Heart left ventricle (tissue), 16 donors: Measurements from ENCODE around the gene IL17RA. TPM values are rescaled to one million over a fixed set of nuclear protein-coding genes. Genes with fewer than 3 reads are reported as not detected.
A peak's percentile ranks its signal among the peaks of the same experiment; 100 is the strongest.

ENCODE experiments used
- ATAC-seq, 4 donors: fragments of 200-7000 bp; cut with Tn5 transposase; one replicate each; pipeline ENCODE4 v1.9.1; 2020 to 2022; ENCODE audit warnings: moderate library complexity in 4 of 4, mild to moderate bottlenecking in 3 of 4, moderate number of reproducible peaks in 1 of 4
- DNase-seq, 5 donors: peaks; one replicate each; pipeline ENCODE4 v3.0.0-alpha.2; 2020
- H3K27ac ChIP-seq, 12 donors: fragments of 200-600 bp; sonication (generic) in 4 of 12; one replicate each; pipeline versions ENCODE4 v1.5.0 to v1.8.0; 2016 to 2022; ENCODE audit warnings: mild to moderate bottlenecking in 2 of 12
- H3K27me3 ChIP-seq, 9 donors: fragments of 200-600 bp; sonication (generic) in 2 of 9; one replicate each; pipeline versions ENCODE4 v1.5.1 to v1.8.0; 2016 to 2022; ENCODE audit warnings: mild to moderate bottlenecking in 3 of 9
- H3K36me3 ChIP-seq, 9 donors: fragments of 200-600 bp; sonication (generic) in 2 of 9; one replicate each; pipeline versions ENCODE4 v1.5.0 to v1.8.0; 2018 to 2022; ENCODE audit warnings: mild to moderate bottlenecking in 2 of 9
- H3K4me1 ChIP-seq, 12 donors: fragments of 200-600 bp; sonication (generic) in 4 of 12; one replicate each; pipeline versions ENCODE4 v1.5.0 to v1.8.0; 2016 to 2022; ENCODE audit warnings: mild to moderate bottlenecking in 3 of 12
- H3K4me3 ChIP-seq, 12 donors: fragments of 200-600 bp; sonication (generic) in 4 of 12; one replicate each; pipeline versions ENCODE4 v1.5.0 to v1.8.0; 2017 to 2022; ENCODE audit warnings: mild to moderate bottlenecking in 9 of 12, moderate library complexity in 4 of 12
- H3K9me3 ChIP-seq, 12 donors: fragments of 200-600 bp; sonication (generic) in 4 of 12; one replicate each; pipeline versions ENCODE4 v1.5.0 to v1.8.0; 2016 to 2022; ENCODE audit warnings: mild to moderate bottlenecking in 1 of 12
- POLR2A ChIP-seq, 2 donors: fragments of 450-650 bp; IDR thresholded peaks; one replicate each; pipeline ENCODE4 v1.6.1; 2017; ENCODE audit warnings: antibody characterized with exemption in 2 of 2, mild to moderate bottlenecking in 2 of 2, moderate library complexity in 2 of 2
- WGBS, 4 donors: extraction: QIAGEN DNeasy Blood & Tissue Kit in 2 of 4; methylation state at CpG; one replicate each; pipeline versions ENCODE4 v1.1.5 to v1.1.7; 2013 to 2018; 5-methylcytosine and 5-hydroxymethylcytosine counted together
- intact Hi-C, 10 donors: fragments of 100-400 bp; cut with DNase I; formaldehyde crosslinking; loops; one replicate each; pipeline versions ENCODE4 v1.11.1 to v1.14.2; 2022
- polyA plus RNA-seq, 2 donors: library from polyadenylated mRNA; stranded (reverse); fragments of 200-250 nt; gene quantifications; one replicate each; pipeline ENCODE4 v1.2.3, GENCODE V29; 2013
- total RNA-seq, 9 donors: library from RNA; depleted of rRNA in 2 of 9; stranded (reverse); fragments of >200 nt in 2 of 9; fragmentation: NEBNext Ultra II Directional in 3 of 9; extraction: Animal tissue kit (Norgen Biotek cat#: 25700) in 3 of 9; gene quantifications; one replicate each; pipeline versions ENCODE4 v1.1.0 to v1.2.4, GENCODE V29; 2016 to 2023
- TF ChIP-seq, protein P1 (sequence below), 12 donors: fragments of 200-600 bp; sonication (generic) in 4 of 12; IDR thresholded peaks; one replicate each; pipeline versions ENCODE4 v1.5.0 to v1.8.0; 2018 to 2022; ENCODE audit warnings: antibody characterized with exemption in 12 of 12, mild to moderate bottlenecking in 5 of 12
- donor health status: ischemic (EF 13 %, LVEDD 7.1; RV severe dilation, severe dysfunction).
- donor health status: healthy with polysubstance abuse.
- donor health status: DM: no; HTN: yes; CAD: no.
- donor health status: DM: no; HTN: no; CAD: no.
- donor health status: ischemic (EF 25% LVEDD 6.9; RV normal size, moderate dysfunction).
- donor health status: ischemic (EF 25% LVEDD 5.7; RV mildly dilated, moderate dysfunction).
- donor health status: healthy.
- donor health status: DM: yes; HTN: yes; CAD: no.
- donor health status: ischemic (EF 35%, LVEDD 5.7; RV mildly dilated, moderate dysfunction).
- donor health status: nonischemic (EF 11% LVEDD 7.7; RV severe dilation, severe dysfunction).
- donor health status: DM: yes; HTN: yes; CAD: no.
- donor health status: PGD.
- donor health status: ischemic (EF 29% LVEDD 5.4; RV normal size, mild dysfunction).
- donor health status: nonischemic (EF 23%, LVEDD 6.1; RV moderate dilation, normal function).

The IL17RA gene
- total and polyA plus RNA-seq, 11 donors = 3.1 to 23.1 (median 8.8) TPM

DNA sequence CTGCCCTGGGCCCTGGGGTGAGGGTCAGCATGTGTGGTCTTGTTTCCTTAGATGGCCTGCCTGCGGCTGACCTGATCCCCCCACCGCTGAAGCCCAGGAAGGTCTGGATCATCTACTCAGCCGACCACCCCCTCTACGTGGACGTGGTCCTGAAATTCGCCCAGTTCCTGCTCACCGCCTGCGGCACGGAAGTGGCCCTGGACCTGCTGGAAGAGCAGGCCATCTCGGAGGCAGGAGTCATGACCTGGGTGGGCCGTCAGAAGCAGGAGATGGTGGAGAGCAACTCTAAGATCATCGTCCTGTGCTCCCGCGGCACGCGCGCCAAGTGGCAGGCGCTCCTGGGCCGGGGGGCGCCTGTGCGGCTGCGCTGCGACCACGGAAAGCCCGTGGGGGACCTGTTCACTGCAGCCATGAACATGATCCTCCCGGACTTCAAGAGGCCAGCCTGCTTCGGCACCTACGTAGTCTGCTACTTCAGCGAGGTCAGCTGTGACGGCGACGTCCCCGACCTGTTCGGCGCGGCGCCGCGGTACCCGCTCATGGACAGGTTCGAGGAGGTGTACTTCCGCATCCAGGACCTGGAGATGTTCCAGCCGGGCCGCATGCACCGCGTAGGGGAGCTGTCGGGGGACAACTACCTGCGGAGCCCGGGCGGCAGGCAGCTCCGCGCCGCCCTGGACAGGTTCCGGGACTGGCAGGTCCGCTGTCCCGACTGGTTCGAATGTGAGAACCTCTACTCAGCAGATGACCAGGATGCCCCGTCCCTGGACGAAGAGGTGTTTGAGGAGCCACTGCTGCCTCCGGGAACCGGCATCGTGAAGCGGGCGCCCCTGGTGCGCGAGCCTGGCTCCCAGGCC is 23.7 kb downstream of the IL17RA start:
- Histone ChIP-seq H3K27ac (peak overlapping the region in 1 of 12 donors; percentile 88), H3K4me3 (no peak overlapping the region), H3K36me3 (peaks cover 0 to 67% (median 54%) of the 10 kb centered on the region in 9 donors), H3K9me3 (no peaks in the 10 kb centered on the region), H3K27me3 (no peaks in the 10 kb centered on the region), H3K4me1 (peaks cover 0 to 42% (median 0%) of the 10 kb centered on the region in 12 donors)
- 94 to 97% (median 97%) methylated on average over 51 to 66 of the region's 66 CpGs for WGBS, 4 donors
- peak in 1 of 5 donors; percentile 46 for DNase-seq
- intact Hi-C loops = no loop called here
- TF ChIP-seq, protein P1, sequence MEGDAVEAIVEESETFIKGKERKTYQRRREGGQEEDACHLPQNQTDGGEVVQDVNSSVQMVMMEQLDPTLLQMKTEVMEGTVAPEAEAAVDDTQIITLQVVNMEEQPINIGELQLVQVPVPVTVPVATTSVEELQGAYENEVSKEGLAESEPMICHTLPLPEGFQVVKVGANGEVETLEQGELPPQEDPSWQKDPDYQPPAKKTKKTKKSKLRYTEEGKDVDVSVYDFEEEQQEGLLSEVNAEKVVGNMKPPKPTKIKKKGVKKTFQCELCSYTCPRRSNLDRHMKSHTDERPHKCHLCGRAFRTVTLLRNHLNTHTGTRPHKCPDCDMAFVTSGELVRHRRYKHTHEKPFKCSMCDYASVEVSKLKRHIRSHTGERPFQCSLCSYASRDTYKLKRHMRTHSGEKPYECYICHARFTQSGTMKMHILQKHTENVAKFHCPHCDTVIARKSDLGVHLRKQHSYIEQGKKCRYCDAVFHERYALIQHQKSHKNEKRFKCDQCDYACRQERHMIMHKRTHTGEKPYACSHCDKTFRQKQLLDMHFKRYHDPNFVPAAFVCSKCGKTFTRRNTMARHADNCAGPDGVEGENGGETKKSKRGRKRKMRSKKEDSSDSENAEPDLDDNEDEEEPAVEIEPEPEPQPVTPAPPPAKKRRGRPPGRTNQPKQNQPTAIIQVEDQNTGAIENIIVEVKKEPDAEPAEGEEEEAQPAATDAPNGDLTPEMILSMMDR (IDR thresholded peaks at IDR 0.05) = no peak
- no peak for TF ChIP-seq POLR2A (IDR thresholded peaks at IDR 0.05)
- ATAC-seq = no peak

DNA sequence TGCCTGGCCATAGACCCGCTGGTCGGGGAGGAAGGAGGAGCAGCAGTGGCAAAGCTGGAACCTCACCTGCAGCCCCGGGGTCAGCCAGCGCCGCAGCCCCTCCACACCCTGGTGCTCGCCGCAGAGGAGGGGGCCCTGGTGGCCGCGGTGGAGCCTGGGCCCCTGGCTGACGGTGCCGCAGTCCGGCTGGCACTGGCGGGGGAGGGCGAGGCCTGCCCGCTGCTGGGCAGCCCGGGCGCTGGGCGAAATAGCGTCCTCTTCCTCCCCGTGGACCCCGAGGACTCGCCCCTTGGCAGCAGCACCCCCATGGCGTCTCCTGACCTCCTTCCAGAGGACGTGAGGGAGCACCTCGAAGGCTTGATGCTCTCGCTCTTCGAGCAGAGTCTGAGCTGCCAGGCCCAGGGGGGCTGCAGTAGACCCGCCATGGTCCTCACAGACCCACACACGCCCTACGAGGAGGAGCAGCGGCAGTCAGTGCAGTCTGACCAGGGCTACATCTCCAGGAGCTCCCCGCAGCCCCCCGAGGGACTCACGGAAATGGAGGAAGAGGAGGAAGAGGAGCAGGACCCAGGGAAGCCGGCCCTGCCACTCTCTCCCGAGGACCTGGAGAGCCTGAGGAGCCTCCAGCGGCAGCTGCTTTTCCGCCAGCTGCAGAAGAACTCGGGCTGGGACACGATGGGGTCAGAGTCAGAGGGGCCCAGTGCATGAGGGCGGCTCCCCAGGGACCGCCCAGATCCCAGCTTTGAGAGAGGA is 24.5 kb downstream of the IL17RA start:
- H3K36me3 ChIP-seq = peaks cover 0 to 66% (median 54%) of the 10 kb centered on the region in 9 donors
- no peaks in the 10 kb centered on the region for H3K9me3 ChIP-seq
- H3K4me3 ChIP-seq = no peak overlapping the region
- TF ChIP-seq POLR2A (IDR thresholded peaks at IDR 0.05) = no peak
- TF ChIP-seq, protein P1 (IDR thresholded peaks at IDR 0.05) = no peak
- H3K4me1 ChIP-seq = peaks cover 0 to 50% (median 0%) of the 10 kb centered on the region in 12 donors
- no peak overlapping the region for H3K27ac ChIP-seq
- no peak for DNase-seq
- WGBS, 4 donors = 86 to 95% (median 91%) methylated on average over 20 to 42 of the region's 42 CpGs
- no peak for ATAC-seq
- H3K27me3 ChIP-seq = no peaks in the 10 kb centered on the region
- intact Hi-C loops = no loop called here

DNA sequence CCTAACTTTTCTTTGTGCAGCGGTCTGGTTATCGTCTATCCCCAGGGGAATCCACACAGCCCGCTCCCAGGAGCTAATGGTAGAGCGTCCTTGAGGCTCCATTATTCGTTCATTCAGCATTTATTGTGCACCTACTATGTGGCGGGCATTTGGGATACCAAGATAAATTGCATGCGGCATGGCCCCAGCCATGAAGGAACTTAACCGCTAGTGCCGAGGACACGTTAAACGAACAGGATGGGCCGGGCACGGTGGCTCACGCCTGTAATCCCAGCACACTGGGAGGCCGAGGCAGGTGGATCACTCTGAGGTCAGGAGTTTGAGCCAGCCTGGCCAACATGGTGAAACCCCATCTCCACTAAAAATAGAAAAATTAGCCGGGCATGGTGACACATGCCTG is 25.2 kb downstream of the IL17RA start:
- H3K4me1 ChIP-seq = peaks cover 0 to 50% (median 0%) of the 10 kb centered on the region in 12 donors
- H3K27me3 ChIP-seq = no peaks in the 10 kb centered on the region
- ATAC-seq (no peak), DNase-seq (no peak)
- 85 to 93% (median 86%) methylated on average over 16 of the region's 16 CpGs for WGBS, 4 donors
- H3K36me3 ChIP-seq = peaks cover 0 to 59% (median 48%) of the 10 kb centered on the region in 9 donors
- TF ChIP-seq, protein P1 (IDR thresholded peaks at IDR 0.05) = no peak
- TF ChIP-seq POLR2A (IDR thresholded peaks at IDR 0.05) = no peak
- intact Hi-C loops = no loop called here
- no peak overlapping the region for H3K27ac ChIP-seq
- H3K9me3 ChIP-seq = no peaks in the 10 kb centered on the region
- H3K4me3 ChIP-seq = no peak overlapping the region
